ENCODE data around the gene TSHB. TPM values are rescaled to one million over a fixed set of nuclear protein-coding genes. Genes with fewer than 3 reads are reported as not detected.

TSHB gene
- polyA plus RNA-seq, 4 donors: 0.38 to 0.82 (median 0.62) TPM

DNA sequence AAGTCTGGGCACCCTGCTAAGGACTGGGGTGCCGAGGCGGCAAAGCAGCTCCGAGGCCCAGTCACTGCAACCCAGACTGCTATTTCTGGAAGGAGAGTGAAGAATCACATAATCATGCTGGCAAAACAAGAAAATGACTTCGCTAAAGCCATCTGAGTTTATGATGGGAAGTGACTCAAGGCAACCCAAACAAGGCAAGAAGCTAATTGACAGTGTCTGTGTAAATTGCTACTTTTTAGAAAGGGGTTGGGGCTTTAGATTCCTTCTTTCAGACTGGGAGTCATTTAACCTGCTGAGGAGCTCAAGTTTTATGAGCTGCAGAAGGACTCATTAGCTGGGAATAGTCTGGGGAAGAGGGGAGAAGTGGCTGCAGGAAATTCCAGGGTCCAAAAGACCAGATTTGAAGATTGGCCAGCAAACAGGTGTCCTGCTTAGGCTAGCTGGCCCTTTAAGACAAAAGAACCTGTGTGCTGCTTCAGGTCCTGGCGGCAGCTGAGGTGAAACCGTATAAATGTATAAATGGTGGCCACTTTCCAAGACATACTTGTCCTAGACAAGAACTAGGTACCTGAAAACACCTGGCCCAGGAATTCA lies 28.1 kb downstream of the TSHB start:
- no peak for DNase-seq (ENCODE audit: low read depth in 4 of 4, low spot score in 2 of 4)

DNA sequence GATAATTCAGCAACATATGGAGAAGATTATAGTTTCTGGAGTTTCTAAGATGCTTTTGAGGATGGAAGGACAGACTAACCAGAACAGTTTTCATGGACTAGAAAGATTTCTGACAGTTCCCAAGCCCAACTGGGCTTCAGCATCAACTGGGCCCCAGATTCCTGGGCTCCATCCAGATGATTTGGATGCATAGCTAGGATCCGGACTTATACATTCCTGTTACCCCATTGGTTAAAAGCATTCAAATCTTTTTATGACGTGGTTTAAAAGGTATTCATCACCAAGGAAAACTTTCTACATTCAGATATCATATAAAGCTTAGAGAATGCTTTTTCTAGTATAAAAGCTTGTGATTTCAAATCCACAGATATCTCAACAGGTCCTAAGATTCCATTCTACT lies 29.7 kb downstream of the TSHB start:
- DNase-seq (ENCODE audit: low read depth in 4 of 4, low spot score in 2 of 4): no peak

DNA sequence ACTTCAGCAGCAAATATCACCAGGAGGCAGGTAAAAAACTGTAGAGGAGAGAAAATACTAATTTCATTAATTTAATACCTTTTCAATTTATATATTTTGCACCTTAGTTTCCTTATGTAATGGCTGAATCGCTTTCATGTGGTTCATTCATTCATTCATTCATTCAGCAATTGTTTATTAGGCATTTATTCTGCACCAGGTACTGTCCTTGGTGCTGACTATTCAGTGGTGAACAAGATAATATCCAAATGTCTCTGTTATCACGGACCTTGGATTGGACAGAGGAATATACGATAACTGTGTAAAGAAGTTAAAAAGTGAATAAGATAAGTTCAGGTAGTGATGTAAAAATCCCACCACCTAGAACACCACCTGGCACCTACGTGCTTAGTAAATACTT lies 30.9 kb downstream of the TSHB start:
- no peak for DNase-seq (ENCODE audit: low read depth in 4 of 4, low spot score in 2 of 4)

DNA sequence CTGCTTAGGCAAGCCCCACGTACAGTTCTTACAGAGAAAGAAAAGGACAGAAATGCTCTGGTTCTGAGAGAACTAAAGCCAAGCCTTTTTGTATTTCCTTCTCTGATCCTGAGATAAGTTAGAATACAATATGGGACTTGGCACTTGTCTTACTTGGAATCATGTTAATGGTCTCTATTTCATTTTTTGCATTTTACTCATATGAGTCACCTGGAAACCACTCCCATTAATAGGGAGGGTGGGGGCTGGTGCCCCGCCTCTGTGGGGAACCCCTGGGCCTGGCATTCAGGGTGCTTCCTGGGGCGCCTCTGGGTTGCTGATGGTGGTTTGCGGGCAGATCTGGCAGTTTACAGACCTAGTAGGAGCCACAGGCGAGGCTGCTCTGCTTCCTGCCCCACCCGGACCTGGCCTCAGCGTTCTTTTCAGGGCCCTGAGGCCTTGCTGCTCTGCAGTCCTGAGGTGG lies 32.9 kb downstream of the TSHB start:
- DNase-seq (ENCODE audit: low read depth in 4 of 4, low spot score in 2 of 4): no peak

DNA sequence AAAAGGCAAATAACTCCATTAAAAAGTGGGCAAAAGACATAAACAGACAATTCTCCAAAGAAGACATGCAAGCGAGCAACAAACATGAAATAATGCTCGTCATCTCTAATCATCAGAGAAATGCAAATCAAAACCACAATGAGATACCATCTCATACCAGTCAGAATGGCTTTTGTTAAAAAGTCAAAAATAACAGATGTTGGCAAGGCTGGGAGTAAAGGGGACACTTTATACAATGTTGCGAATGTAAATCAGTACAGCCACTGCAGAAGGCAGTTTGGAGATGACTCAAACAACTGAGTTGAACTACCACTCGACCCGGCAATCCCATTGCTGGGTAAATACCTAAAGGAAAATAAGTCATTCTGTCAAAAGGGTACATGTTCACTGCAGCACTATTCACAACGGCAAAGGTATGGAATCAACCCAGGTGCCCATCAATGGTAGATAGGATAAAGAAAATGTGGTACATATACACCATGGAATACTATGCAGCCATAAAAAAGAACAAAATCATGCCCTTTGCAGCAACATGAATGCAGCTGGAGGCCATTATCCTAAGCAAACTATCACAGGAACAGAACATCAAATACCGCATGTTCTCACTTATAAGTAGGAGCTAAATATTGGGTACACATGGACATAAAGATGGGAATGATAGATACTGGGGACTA lies 33.7 kb downstream of the TSHB start:
- DNase-seq (ENCODE audit: low read depth in 4 of 4, low spot score in 2 of 4): no peak

DNA sequence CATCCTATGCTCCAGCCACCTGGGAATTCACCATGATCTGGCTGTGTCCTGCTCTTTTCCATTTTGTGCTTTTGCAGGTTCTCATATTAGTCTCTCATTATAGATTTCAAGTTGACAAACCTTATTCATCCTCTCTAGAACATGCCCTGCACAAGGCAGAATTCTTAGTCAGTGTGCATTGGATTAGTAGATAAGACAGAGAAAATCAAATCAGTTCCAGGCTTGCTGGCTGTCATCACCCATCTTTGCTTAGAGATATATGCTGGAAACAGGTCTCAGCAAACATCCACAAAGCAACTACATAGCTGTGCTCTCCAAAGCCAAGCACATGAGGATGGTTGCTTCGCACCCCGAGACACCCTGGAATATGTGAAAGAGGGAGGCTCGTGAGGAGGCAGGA lies 34.8 kb downstream of the TSHB start:
- no peak for DNase-seq (ENCODE audit: low read depth in 4 of 4, low spot score in 2 of 4)

DNA sequence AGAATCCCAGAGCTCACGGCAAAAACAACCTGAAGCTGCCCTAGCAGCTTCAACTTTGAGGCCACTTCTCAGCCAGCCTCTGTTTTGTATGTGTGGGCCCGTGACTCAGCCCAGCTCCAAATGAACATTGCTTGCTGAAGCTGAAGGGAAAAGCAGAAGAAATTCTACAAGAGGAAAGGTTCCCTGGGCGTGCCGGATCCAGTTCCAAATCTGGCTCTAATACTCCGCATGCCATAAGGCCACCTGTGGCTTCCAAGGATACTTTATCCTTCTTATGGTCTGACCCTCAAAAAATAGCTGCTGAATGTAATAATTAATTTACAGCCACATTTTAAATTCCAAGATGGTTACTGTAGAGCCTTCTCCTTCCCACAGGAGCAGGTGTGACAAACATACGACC lies 35.4 kb downstream of the TSHB start:
- no peak for DNase-seq (ENCODE audit: low read depth in 4 of 4, low spot score in 2 of 4)

DNA sequence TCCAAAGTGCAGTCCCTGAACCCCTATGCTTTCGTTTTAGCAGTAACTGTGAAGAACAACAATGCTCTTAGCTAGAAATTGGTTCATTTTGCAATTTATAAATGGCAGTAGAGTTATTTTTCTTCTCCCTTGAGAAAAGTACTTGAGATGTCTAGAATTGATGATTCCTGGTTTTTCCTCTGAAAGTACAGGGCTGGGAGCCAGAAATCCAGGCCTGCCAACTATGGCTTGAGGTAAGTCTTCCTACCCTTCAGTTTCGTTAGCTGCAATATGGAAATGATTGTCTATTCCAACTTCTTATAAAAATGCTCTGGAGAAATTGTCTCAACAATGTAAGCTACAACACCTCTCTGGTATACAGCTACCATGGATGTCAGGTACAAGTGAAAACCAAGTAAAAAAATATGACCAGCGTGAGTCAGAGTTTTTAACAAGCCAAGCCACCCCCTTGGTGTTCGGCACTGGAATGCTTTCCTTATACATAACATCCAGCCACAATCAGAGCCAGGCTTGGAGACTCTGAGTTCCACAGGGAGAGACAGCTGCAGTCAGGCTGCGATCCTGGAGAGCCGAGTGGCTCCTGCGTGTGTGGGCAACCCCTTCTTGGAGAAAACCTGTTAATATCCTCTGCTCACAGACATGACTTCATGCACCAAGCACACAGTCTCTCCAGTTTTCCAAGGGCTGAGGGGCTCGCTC lies 37.7 kb downstream of the TSHB start:
- no peak for DNase-seq (ENCODE audit: low read depth in 4 of 4, low spot score in 2 of 4)

DNA sequence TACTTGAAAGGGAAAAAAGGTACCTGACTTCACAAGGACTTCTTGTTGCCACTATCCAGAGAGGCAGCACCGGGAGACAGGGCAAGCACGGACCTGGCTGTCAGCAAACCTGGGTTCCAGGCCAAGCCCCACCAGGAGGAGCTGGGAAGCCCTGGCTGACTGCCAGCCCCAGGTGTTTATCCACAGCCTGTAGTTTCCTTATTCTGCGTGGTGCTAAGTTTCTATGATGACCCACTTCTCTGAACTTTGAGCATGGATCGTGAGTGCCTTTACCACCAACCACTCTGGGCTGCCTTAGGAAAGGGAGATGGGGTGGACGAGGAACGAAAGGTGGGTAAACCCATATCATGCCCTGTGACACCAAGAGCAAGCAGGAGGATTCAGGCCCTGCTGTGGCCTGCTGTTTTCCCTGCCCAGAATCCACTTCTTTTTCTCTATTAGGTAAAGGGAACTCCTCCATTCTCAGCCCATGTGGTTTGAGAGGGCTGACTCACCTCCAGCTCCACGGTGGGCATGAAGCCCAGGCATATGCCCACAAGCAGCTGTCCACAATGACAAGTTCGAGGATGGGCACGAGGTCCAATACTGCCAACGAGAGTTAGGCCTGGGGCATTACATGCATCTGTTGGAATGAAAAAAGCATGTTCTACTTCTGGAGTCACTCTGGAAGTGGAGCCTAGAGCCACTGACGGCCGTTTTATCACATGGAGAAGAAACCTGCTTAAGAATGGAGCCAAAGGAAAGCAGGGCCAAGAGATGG lies 39.4 kb downstream of the TSHB start:
- no peak for DNase-seq (ENCODE audit: low read depth in 4 of 4, low spot score in 2 of 4)

DNA sequence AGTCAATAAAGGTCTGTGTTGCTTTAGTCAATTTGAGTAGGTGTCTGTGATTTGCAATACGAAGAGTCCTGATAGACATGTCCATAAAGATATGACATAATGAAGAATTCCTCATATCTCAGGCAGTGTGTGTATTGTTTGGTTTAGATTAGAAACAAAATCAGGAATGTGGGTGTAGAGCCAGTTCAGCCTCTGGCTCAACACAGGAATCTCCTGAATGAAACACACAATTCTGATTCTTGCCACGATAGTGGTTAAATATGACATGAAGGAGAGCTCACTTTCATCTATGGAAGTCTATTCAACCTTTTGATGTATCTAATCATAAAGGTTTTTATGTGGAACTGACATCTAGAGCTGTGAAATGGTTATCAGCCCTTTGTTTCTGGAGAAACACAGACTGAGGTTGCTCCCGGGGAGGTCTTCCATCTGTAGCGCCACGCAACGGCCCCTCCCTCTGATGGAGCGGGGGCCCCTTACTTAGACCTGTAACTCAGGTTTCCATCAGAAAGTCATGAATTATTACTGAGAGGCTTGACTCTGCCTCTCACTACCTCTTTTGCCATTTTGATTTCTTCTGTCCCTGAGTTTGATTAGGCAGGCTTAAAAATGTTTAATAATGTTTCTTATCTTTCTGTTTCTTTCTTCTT lies 40.2 kb downstream of the TSHB start:
- DNase-seq (ENCODE audit: low read depth in 4 of 4, low spot score in 2 of 4): no peak

DNA sequence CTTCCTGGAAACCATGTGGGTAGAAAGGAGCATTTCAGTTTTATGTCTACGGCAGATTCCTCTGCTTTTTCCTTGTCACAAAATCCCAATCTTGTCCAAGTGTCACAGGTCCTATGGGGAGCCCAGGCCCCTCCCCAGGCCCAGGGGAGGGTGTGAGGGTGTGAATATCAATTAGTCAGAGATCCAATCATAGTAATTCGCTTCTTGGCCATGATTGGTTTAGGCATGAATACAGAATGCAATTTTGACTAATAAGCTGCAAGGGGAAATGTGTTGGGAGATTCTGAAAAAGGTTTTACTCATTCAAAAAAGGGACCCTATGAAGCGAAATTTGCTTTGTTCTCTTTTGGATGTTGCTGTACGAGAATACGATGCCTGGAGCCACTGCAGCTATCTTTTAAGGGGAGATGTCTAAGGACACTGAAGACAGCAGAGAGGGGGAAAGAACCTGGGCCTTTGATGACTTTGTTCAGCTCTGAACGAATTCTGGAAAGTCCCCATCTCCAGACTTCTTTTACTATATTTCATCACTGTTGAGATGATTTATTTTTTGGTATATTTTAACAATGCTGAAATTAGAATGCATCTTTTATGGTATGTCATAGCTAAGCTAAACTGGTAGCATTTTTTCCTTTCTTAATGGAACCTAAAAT lies 41.5 kb downstream of the TSHB start:
- DNase-seq (ENCODE audit: low read depth in 4 of 4, low spot score in 2 of 4): no peak

DNA sequence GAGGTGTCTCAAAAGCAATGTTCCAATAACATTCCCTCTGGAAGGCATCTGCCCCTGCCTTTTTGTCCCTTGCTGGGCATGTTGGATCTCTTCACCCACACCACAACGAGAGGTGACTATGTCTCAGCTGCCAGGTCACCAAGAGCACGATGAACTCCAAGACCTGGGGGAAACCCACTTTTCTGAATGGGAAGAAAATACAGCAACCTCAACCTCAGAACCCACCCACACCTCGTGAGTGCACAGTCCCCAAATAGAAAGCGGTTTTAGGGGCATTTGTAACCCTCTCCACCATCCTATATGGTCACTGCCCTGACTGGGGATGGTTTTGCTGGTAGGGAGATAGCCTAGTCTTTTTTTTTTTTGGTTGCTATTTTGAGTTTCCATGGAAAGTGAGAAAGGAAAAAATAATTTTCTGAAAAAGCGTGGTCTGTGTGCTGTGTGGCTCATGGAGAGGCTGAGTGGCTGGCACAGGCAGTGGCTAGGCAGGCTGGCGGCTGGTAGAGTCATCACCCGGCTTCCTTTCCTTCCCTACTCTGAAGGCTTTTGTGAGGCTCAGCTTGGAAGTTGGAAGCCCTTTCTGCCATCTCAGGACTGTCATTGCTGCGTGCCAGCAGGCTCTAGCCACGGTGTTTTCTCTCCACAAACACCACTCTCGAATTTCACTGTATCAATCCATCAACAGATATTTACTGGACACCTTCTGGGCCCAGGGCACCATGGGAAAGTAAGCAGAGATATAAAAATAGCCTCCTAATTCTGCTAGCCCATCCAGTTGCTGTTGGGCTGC lies 43.9 kb downstream of the TSHB start:
- no peak for DNase-seq (ENCODE audit: low read depth in 4 of 4, low spot score in 2 of 4)

DNA sequence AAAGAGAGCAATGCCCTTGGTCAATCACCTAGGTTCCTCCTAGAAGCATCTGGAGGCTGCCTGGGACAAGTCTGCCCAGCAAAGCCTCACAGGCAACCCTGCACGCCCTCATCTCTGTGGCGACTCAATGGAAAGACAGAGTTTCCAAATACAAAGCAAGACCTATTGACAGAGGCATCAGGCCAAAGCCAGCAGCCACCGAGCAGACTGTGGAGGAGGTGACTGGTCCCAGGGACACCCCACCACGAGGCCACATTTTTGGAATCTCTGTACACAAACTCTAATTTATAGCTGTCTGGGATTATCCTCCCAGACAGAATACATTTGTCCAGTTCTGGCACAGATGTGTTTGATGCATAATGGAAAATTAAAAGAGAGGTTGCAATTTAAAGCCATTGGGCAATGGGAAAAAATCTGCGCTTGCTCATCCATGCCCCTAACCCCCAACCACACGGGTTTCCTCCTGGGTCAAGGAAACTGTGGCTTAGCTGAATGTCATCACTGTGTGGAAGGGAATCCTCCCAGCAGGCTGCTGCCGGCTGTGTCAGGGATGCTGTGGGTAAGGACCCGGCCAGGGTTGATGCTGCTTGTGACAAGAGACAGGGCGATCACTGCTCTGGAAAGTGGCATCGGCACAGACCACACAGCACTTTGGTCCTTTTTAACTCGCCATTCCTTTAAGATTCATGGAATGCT lies 45.4 kb downstream of the TSHB start:
- no peak for DNase-seq (ENCODE audit: low read depth in 4 of 4, low spot score in 2 of 4)

DNA sequence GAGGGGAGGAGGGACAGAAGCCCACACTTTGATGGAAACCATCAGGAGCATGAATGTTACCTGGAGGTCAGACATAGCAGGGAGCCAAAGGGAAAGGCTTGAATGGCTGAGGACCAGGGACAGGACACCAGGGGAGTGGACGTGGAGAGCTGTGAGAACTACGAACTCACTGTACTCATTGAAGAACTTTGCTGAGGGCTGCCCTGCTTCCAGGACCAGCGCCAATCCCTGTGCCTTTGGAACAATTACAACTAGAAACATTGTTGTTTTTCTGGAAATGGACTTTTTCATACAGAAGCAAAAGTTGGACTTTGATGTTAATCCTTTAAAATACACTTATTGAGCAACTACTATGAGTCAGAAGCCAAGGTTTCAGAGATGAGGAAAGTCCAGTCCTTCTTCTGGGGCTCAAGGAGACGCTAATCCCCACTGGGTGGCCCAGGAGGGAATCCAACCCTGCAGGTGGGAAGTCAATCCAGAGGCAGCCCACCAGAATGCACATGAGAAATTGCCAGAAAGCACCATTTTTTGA lies 46.8 kb downstream of the TSHB start:
- DNase-seq (ENCODE audit: low read depth in 4 of 4, low spot score in 2 of 4): no peak

DNA sequence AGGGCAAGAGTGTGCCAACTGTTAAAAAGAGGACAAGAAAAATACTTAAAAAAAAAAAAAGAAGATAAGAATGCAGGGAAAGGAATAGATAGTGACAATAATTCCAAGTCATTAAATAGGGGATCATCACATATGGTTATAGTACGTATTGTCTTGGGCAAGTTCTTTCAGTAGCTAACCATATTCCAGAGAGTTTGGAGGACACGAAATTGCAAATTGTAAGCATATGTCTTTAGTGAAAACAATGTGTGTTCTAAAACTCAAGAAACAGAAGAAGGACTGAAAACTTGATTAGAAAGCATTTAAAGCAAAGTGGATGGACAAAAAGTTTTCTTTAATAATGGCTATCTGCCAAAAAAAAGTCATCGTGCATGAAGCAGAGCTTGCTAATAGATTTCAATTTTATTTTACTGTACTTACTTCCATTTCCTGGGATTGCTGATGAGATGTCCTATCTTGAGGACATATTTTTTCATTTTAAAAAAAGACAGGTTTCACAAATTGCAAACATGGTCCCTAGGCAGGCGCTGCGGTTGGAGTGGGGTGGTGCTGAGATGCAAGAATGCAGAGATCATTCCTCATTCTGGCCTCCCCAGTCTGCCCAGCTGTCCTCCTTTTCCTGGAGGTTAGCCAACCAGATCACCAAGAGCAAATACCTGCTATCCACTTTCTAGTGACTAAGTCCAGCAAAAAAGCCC lies 47.8 kb downstream of the TSHB start:
- DNase-seq (ENCODE audit: low read depth in 4 of 4, low spot score in 2 of 4): no peak

DNA sequence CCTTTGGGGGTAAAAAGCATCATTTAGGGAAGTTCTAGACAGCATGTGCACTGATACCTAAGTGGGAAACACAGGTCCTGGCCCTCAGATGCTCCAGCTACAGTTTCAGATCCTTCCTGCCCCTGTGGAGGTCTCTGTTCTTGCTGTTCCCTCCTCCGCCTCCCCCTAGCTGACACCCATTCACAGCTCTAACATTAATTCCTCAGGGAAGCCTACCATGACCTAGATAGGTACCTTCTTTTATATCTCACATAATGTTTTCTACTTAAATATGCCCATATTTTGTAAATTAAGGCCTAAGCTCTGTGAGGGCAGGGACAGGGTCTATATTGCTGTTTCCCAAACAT lies 48.3 kb downstream of the TSHB start:
- no peak for DNase-seq (ENCODE audit: low read depth in 4 of 4, low spot score in 2 of 4)

DNA sequence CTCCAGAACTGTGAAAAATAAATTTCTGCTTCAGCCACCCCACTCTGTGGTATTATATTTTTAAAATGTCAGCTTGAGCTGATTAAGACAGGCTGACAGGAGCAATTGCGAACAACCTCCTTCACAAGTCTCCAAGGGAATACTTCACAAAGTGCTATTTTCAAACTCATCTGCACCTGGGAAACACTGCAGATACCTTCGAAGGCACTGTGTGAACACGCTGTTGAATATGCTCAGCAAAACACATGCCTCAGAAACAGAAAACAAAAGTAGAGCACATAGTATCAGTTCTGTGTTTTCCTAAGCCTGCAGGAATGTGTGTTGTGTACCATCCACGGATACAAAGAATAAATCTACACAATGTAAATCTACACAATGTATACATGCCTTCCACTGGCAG lies 49.1 kb downstream of the TSHB start:
- DNase-seq (ENCODE audit: low read depth in 4 of 4, low spot score in 2 of 4): no peak

DNA sequence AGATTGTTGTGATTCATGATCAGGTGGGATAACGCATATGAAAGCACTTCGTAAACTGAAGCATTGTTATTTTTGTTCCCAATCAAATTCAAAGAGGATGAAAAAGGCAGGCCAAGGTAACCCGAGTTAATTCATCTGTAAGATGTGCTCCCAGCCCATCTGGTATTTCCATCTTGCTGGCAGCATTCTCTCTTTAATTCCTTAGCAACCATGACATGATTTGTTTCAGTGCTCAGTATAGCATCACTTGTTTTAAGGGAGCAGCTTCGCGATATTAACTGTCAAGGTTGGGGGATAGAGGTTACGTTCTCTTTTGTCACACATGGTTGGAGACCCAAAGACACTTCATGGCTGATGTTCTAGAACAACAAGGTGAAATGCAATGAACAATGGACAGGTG lies 53.3 kb downstream of the TSHB start:
- no peak for DNase-seq (ENCODE audit: low read depth in 4 of 4, low spot score in 2 of 4)

Measured in left renal cortex interstitium (tissue), 4 donors.